Stimulated activated naive CD8-positive, alpha-beta T cell treated with anti-CD3 and anti-CD28 coated beads, Interleukin-15, Interleukin-2, amounts not matched to agents 100 U/mL and 50 U/mL, for 24 hours (primary cell): ENCODE results near the gene SLC18A3.

Source experiments
- ATAC-seq: fragments of 150-1000 bp; cut with Tn5 transposase; one replicate; pipeline ENCODE4 v1.10.0; 2021
- DNase-seq: peaks from one replicate; pipeline ENCODE4 v3.0.0; 2021

Gene SLC18A3

DNA sequence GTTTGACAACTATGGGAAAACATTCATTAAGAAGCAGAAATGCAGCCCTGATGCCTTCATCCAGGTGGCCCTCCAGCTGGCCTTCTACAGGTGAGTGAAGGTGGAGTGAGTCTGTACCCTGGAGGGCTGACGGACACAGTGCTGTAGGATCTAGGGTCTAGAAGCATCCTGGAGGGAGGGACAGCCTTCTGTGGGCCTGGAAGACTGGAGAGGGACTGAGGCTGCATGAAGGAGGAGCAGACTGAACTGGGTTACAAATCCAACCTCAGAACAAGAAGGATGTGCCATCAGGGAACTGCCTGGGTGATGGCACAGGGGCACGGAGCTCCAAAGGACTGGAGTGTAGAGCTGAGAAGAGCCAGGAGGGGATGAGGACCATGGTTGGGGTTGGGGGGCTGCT lies 41.8 kb downstream of the SLC18A3 start:
- DNase-seq (no peak), ATAC-seq (no peak)

DNA sequence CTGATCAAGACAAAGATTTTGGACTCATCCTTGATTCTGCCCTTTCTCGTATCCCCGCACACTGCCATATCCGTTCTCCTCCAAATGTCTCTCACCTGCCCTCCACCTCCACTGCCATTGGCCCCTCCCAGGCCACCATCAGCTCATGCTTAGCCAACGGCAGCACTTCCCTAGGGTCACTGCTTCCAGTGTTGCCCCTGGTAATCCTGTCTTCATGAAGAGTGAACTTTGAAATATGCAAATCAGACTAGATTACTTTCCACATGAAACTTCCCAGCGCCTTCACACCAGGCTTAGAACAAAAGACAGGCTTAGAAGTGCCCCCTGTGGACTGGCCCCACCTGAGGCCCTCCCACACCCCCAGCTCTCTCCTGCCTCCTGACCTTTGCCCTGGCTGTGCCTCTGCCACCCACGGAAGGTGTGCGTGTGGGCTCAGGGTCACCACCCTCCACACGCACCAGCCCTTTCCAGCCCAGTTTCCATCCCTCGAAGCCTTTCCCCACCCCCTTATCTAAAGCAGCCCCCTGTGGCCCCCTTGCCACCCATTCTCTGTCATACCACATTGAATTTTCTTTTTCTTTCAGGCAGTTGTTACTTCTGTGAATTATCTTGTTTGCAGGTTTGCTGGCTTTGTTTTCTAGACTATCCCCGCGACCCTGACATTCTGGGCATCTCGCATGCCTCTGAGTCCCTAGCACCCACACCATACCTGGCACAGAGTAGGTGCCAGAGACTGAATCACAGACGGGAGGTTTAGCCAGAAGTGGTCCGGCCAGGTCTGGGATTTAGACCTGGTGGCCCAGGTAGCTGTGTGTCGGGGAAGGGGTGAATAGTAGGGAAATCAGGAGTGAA lies 42.5 kb downstream of the SLC18A3 start:
- ATAC-seq (no peak), DNase-seq (no peak)

DNA sequence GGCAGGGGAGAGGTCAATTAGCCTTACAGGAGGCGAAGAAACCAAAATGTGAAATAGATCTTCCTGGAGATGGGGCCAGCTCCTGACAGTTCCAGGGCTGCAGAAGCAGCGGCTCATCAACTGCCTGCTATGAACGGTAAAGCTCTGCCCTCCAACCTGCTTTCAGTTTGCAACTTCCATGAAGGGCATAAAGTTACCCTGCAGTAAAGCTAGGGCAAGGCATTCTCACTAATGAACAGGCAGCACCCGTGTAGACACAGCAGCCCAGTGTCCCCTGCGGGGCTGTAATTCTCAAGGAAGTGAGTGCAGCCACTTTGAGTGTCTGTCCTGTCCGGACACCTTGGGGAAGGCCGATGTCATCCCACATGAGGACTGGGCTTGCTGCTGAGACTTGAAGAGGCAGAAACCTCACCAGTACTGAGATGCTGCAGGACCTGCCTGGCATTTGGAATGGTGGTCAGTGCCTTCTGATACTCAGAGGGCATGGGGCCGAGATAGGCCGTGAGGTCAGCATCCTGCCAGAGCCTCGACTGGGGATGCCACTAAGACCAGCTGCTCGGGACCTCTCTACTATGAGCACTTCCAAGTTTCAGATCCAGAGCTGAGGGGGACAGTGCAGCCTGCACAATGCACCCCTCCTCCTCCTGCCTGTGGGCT lies 43.3 kb downstream of the SLC18A3 start:
- no peak for ATAC-seq
- no peak for DNase-seq

- ATAC-seq (no peak), DNase-seq (no peak)
These were observed 44.1 kb downstream of the SLC18A3 start for GRCh38 chr10:49654036-49654693.

DNA sequence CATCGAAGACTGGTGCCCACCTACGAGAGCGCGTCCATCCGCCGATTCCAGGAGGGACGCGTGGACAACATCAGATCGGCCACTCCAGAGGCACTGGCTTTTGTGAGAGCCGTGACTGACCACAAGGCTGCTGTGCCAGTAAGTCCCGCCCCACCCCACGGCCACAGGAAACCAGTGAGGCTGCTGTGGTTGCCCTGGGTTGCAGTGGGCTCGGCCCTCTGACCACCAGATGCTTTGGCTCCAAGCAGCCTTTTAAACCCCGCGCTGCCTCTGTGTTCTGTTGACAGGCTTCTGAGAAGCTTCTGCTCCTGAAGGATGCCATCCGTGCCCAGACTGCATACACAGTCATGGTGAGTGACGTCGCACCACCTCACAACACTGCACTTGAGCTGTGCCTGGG lies 45.0 kb downstream of the SLC18A3 start:
- DNase-seq (no peak), ATAC-seq (no peak)

DNA sequence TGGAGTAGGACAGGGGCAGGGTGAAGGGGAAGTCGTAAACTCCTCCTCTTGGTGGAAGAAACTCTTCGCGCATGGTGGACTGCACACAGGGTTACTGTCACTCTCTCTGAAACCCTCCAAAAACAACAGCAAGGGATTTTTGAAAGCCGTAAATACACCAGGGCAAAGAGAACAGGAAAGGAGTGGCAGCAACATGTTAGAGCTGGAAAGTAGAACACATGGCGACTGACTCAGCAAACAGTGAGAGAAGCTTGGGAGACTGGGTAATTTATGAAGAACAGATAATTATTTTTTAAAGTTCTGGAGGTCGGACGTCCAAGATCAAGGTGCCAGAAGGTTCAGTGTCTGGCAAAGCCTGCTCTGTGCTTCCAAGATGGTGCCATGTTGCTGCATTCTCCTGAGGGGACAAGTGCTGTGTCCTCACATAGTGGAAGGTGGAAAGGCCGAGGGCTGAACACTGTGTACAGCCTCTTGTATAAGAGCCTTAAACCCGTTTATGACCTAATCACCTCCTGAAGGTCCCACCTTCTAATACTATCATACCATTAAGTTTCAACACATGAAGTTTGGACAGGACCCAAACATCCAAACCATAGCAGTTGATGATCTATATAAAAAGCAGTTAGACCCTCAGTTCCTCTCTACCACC lies 46.9 kb downstream of the SLC18A3 start:
- ATAC-seq = no peak
- no peak for DNase-seq

DNA sequence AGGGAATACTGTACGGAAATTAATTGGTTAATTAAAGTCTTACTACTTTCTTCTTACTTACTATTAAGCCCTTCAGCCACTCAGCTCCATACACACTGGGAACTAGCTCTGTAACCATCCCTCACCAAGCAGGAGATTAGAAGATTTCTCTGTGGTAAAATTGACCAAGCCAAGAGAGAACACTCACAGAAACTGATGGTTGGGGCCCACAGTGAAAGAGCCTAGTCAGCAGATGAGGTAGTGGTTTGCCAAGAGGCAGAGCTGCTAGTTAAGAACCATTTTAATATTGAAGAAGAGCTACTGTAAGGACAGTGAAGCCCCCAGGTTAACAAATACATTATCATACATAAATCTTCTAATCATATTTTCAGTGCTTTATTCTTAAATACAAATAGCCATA lies 47.5 kb downstream of the SLC18A3 start:
- ATAC-seq = no peak

DNA sequence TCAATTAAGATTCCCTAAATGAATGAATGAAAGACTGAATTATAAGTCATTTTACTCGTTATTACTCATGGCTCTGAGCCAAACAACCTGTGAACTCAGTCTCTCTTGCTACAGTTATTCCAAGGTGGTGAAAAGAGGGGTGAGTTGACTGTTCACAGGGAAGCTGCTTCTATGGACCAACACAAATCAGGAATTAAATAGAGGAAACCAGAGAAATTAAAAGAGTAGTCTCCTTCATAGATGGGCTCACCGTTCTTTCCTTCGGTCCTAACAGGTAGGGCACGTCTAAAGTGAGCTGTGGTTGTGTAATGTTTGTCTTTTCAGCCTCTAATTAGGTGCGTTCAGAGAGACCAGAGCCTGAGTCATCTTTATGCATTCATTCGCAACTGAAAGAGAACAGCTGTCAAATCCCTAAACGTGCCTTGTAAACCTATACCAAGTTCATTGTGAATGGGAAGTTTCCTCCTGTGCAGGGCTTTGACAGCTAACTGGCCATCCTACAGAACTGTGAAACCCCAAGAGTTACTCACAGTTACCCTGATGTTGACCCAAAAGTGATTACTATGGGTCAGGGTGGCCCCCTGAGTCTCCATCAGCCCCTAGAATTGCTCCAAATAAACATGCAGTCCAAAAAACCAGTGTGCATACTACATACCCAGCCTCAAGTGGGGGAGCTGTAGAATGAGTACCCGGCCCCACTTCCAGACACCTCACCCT lies 51.2 kb downstream of the SLC18A3 start:
- no peak for ATAC-seq
- DNase-seq = no peak

More for the DNA sequence above, 47.5 kb downstream of the SLC18A3 start:
- DNase-seq = no peak
